NT2/D1 (cell line): ENCODE results near the gene ARHGEF4.
"Not testable (repeated sequence)": the region's sequence is repeated elsewhere in the genome, so short reads cannot be mapped to it uniquely, and the experiment has no call there.

ENCODE experiments used
- DNase-seq: peaks from one replicate; pipeline ENCODE4 v3.0.0-alpha.2; 2011; ENCODE audit warnings: low read depth, low spot score
- H3K27me3 ChIP-seq: 2 replicates; pipeline ENCODE4 v1.6.0; 2011; ENCODE audit warnings: mild to moderate bottlenecking; ENCODE audit not compliant: insufficient read length, insufficient read depth
- H3K36me3 ChIP-seq: 2 replicates; pipeline ENCODE4 v1.6.1; 2011; ENCODE audit warnings: mild to moderate bottlenecking, low read length, mixed read lengths; ENCODE audit not compliant: insufficient read depth, insufficient read length
- H3K4me1 ChIP-seq: 2 replicates; pipeline ENCODE4 v1.5.1; 2011; ENCODE audit not compliant: insufficient read depth, insufficient read length
- H3K4me3 ChIP-seq: 2 replicates; pipeline ENCODE4 v1.5.1; 2011; ENCODE audit warnings: low read depth; ENCODE audit not compliant: insufficient read length
- H3K9ac ChIP-seq: 2 replicates; pipeline ENCODE4 v1.6.0; 2011; ENCODE audit warnings: low read depth; ENCODE audit not compliant: insufficient read length
- H3K9me3 ChIP-seq: 2 replicates; pipeline ENCODE4 v1.5.1; 2011; ENCODE audit warnings: mild to moderate bottlenecking, low read length; ENCODE audit not compliant: insufficient read depth
- SUZ12 ChIP-seq: IDR thresholded peaks from 2 replicates; pipeline ENCODE4 v1.6.1; 2011; ENCODE audit not compliant: insufficient read length, insufficient read depth; ENCODE audit errors: extremely low read depth
- YY1 ChIP-seq: IDR thresholded peaks from 2 replicates; pipeline ENCODE4 v1.6.1; 2011; ENCODE audit not compliant: insufficient read length, insufficient read depth
- ZNF274 ChIP-seq: IDR thresholded peaks from 2 replicates; pipeline ENCODE4 v1.6.1; 2011; ENCODE audit warnings: mild to moderate bottlenecking, low read depth, low read length

Gene ARHGEF4

GRCh38 chr2:131077182-131077846 is 240.6 kb downstream of the ARHGEF4 start:
- DNase-seq, result no peak
- no peak overlapping the region for H3K9ac ChIP-seq
- H3K36me3 ChIP-seq, result peaks cover 90% of the 10 kb centered on the region
- H3K27me3 ChIP-seq, result no peaks in the 10 kb centered on the region
- peaks cover 10% of the 10 kb centered on the region for H3K4me1 ChIP-seq
- no peak overlapping the region for H3K4me3 ChIP-seq
- no peaks in the 10 kb centered on the region for H3K9me3 ChIP-seq
- TF ChIP-seq ZNF274 (no peak), SUZ12 (no peak), YY1 (no peak)

DNA sequence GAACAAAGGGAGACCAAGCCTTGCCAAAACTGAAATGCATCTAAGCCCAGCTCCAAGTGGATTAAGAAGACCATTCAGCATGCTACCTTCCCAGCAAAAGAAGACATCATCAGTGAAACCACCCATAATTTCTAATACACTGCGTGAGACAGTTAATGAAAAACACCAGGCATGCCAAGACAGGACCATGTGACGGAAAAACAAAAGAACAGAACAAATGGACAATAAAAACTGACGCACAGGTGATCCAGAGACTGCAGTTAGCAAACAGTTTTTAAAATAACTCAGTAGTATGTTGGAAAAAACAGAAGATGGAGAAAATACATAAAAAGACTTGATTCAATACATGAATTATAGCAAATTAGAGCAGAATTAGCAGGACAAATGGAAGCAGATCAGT is 241.3 kb downstream of the ARHGEF4 start:
- no peak overlapping the region for H3K9ac ChIP-seq
- H3K9me3 ChIP-seq, result no peaks in the 10 kb centered on the region
- TF ChIP-seq SUZ12, result no peak
- TF ChIP-seq YY1, result no peak
- no peak for TF ChIP-seq ZNF274
- no peak for DNase-seq
- no peak overlapping the region for H3K4me3 ChIP-seq
- H3K4me1 ChIP-seq, result peaks cover 10% of the 10 kb centered on the region
- H3K36me3 ChIP-seq, result peaks cover 90% of the 10 kb centered on the region
- H3K27me3 ChIP-seq, result no peaks in the 10 kb centered on the region

DNA sequence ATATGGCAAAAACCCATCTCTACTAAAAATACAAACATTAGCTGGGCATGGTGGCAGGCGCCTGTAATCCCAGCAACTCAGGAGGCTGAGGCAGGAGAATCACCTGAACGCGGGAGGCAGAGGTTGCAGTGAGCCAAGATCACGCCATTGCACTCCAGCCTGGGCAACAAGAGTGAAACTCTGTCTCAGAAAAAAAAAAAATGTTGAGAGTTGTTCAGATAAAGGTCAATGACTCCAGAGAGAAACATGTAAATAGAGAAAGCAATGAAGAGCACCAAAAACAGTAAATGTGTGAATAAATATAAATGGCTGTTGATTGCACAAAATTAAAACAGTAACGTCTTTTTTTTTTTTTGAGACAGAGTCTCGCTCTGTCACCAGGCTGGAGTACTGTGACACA is 243.2 kb downstream of the ARHGEF4 start:
- not testable (repeated sequence) for H3K4me1 ChIP-seq, H3K9ac ChIP-seq, H3K27me3 ChIP-seq, H3K4me3 ChIP-seq, H3K9me3 ChIP-seq, DNase-seq
- peaks cover 89% of the 10 kb centered on the region for H3K36me3 ChIP-seq

GRCh38 chr2:131081190-131081589 is 244.5 kb downstream of the ARHGEF4 start:
- H3K9ac ChIP-seq, result no peak overlapping the region
- no peaks in the 10 kb centered on the region for H3K27me3 ChIP-seq
- peaks cover 4% of the 10 kb centered on the region for H3K4me1 ChIP-seq
- H3K36me3 ChIP-seq, result peaks cover 89% of the 10 kb centered on the region
- TF ChIP-seq YY1 (no peak), ZNF274 (no peak), SUZ12 (no peak)
- H3K4me3 ChIP-seq, result no peak overlapping the region
- DNase-seq, result no peak
- H3K9me3 ChIP-seq, result no peaks in the 10 kb centered on the region

DNA sequence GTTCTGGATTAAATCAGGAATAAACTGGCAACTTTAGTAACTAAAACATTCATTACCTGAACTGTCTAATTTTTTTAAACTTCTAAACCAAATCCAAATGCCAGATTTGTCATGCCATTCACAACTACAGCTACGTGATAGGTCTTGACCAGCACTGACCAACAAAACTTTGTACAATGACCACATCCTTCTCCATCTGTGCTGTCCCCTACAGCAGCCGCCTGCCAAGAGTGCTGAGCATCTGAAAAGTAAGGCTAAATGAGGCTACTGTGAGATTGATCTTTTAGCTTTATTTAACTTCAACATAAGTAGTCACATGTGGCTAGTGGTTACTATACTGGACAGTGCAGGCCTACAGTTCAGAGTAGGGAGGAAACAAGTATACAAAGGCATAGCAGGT is 248.9 kb downstream of the ARHGEF4 start:
- Histone ChIP-seq H3K9me3 (no peaks in the 10 kb centered on the region), H3K36me3 (peaks cover 84% of the 10 kb centered on the region), H3K4me3 (no peak overlapping the region), H3K4me1 (no peaks in the 10 kb centered on the region), H3K27me3 (no peaks in the 10 kb centered on the region), H3K9ac (no peak overlapping the region)
- TF ChIP-seq ZNF274 (no peak), SUZ12 (no peak), YY1 (no peak)
- DNase-seq, result no peak

DNA sequence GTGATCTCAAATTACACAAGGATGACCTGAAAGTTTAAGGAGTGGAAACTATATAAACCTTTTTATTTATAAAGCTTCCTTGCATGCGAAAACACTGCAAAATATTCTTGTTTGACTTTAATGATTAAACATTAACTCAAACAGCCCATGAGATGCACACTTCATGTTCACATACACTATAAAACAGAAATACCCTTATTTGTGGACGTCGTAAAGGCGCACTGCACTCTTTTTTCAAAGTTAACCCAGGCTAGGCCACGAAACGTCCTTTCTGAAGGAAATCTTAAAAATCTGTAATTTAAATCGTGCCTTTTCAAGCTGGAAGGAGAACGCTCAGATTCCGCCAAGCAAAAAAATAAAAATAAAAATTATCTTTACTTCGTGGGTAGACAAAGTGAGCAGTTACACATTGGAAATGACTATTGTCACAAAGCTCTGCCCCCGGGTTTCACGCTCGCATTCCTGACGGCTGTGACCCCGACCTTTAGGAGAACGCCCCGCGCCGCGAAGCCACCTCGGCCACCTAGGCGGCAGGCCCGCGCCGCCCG is 255.8 kb downstream of the ARHGEF4 start:
- Histone ChIP-seq H3K4me3 (peak overlapping the region; percentile 91), H3K27me3 (no peaks in the 10 kb centered on the region), H3K9me3 (no peaks in the 10 kb centered on the region), H3K4me1 (no peaks in the 10 kb centered on the region), H3K36me3 (peaks cover 38% of the 10 kb centered on the region), H3K9ac (peak overlapping the region; percentile 99)
- TF ChIP-seq YY1, result no peak
- no peak for DNase-seq

DNA sequence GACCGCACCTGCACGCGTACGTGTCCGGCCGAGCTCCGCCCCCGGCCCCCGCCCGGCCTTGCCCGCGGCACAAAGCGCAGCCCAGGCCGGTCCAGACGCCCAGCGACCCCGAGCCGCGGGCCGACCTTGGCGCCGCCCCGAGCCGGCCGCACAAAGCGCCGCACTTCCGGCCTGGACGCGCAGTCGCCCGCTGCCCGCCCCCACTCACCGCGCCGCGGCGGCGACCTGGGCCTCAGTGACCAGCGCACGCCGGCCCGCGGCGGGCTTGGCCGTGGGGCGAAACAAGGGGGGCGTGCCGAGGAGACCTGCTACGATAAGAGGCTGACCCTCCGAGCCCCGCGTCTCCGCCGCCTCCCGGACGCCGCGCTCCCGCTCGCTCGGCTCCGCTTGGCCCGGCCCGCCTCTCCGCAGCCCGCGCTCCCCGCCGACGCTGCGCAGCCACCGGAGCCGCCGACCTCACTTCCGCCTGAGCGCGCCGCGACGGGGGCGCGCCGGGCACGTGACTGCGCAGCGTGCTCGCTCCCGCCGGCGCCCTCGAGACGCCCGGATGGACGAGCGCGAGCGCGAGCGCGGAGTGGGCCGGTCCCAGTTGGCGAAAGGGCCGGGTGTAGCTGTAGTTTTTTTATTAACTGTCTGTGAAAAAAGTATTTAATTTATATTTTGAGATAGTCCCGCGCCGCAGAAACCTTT is 256.4 kb downstream of the ARHGEF4 start, which contains the start of gene FAM168B:
Gene FAM168B, minus strand, starts transcription at position 455 of the 690 bp plus-strand sequence. CDS start 10,814 bp downstream, outside the sequence.
- TF ChIP-seq ZNF274 (no peak), YY1 (no peak)
- DNase-seq, result peak; percentile 88
- H3K9me3 ChIP-seq, result no peaks in the 10 kb centered on the region
- H3K36me3 ChIP-seq, result peaks cover 32% of the 10 kb centered on the region
- H3K4me3 ChIP-seq, result peak within 1 kb of the TSS; percentile 91
- peak within 1 kb of the TSS; percentile 99 for H3K9ac ChIP-seq
- no peaks in the 10 kb centered on the region for H3K4me1 ChIP-seq
- H3K27me3 ChIP-seq, result no peaks in the 10 kb centered on the region
